Measurements from ENCODE around the gene LBR.

DNA sequence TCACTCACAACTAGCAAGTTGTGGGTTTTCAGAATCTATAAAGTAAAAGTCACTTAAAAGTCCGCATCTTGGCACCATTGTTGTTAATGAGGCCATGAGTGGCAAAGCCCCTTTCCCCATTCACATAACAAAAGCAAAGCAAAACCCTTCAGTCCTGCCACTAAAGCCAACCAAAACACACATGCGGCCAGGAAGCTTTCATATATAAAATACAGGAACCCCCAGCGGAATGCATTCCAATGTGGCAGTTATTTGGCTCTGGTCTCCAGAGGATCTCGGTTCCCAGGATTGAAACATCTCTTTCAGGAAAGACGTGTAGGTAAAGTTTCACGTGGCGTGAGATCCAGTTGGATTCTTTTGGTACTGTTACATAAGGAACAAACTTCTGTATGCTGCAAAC lies 2.5 kb upstream of the LBR start:
- TF ChIP-seq POLR2A (IDR thresholded peaks at IDR 0.05; ENCODE audit: low read depth, low read length) (no peak), SPI1 (IDR thresholded peaks at IDR 0.05; ENCODE audit: low read depth, low read length) (no peak), POLR2AphosphoS5 (IDR thresholded peaks at IDR 0.05; ENCODE audit: low read depth, low read length) (no peak), TAF1 (IDR thresholded peaks at IDR 0.05; ENCODE audit: low read depth, low read length) (no peak), POU2F2 (IDR thresholded peaks at IDR 0.05; ENCODE audit: low read depth, low read length) (no peak), PAX5 (IDR thresholded peaks at IDR 0.05; ENCODE audit: insufficient read depth, low read length, severe bottlenecking) (no peak)

All from GM12891 (cell line).